Breast epithelium (tissue), 3 donors: Measurements from ENCODE around the gene ATL1.

Experiments
- POLR2AphosphoS5 ChIP-seq, 3 donors: sonication (generic); formaldehyde crosslinking; IDR thresholded peaks; one replicate each; pipeline ENCODE4 v1.6.1; 2017; ENCODE audit warnings: antibody characterized with exemption in 3 of 3
- TF ChIP-seq, protein P1 (sequence below), 3 donors: fragments of 450-650 bp; IDR thresholded peaks; one replicate each; pipeline ENCODE4 v1.5.1; 2016 to 2017; ENCODE audit warnings: antibody characterized with exemption in 3 of 3, mild to moderate bottlenecking in 3 of 3, moderate library complexity in 3 of 3

- TF ChIP-seq POLR2AphosphoS5 (IDR thresholded peaks at IDR 0.05), result peak in 1 of 3 donors; percentile 84
- TF ChIP-seq, protein P1, sequence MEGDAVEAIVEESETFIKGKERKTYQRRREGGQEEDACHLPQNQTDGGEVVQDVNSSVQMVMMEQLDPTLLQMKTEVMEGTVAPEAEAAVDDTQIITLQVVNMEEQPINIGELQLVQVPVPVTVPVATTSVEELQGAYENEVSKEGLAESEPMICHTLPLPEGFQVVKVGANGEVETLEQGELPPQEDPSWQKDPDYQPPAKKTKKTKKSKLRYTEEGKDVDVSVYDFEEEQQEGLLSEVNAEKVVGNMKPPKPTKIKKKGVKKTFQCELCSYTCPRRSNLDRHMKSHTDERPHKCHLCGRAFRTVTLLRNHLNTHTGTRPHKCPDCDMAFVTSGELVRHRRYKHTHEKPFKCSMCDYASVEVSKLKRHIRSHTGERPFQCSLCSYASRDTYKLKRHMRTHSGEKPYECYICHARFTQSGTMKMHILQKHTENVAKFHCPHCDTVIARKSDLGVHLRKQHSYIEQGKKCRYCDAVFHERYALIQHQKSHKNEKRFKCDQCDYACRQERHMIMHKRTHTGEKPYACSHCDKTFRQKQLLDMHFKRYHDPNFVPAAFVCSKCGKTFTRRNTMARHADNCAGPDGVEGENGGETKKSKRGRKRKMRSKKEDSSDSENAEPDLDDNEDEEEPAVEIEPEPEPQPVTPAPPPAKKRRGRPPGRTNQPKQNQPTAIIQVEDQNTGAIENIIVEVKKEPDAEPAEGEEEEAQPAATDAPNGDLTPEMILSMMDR (IDR thresholded peaks at IDR 0.05), result peak in 1 of 3 donors; percentile 27
Measured at GRCh38 chr14:50666772-50667683, 107.1 kb downstream of the ATL1 start.
